BLaER1 treated with 17β-estradiol and CSF1 and Interleukin-3, amounts not matched to agents 10 nM and 100 nM (cell line): ENCODE measurements around the gene CEPT1.

Source experiments
- H3K27ac ChIP-seq, 11 experiments: shearing (Covaris generic); formaldehyde crosslinking; 2 replicates each; pipeline ENCODE4 v1.8.1; 2022
- H3K27me3 ChIP-seq, 11 experiments: shearing (Covaris generic); formaldehyde crosslinking; 2 replicates each; pipeline ENCODE4 v1.8.1; 2022
- H3K36me3 ChIP-seq, 11 experiments: shearing (Covaris generic); formaldehyde crosslinking; 2 replicates each; pipeline ENCODE4 v1.8.1; 2022
- H3K4me1 ChIP-seq, 10 experiments: shearing (Covaris generic); formaldehyde crosslinking; 2 replicates each; pipeline ENCODE4 v1.8.1; 2022
- H3K4me2 ChIP-seq, 11 experiments: shearing (Covaris generic); formaldehyde crosslinking; 2 replicates each; pipeline ENCODE4 v1.8.1; 2022
- H3K4me3 ChIP-seq, 10 experiments: shearing (Covaris generic); formaldehyde crosslinking; 2 replicates each; pipeline ENCODE4 v1.8.1; 2022
- H3K9ac ChIP-seq, 11 experiments: shearing (Covaris generic); formaldehyde crosslinking; 2 replicates each; pipeline ENCODE4 v1.8.1; 2022
- H3K9me3 ChIP-seq, 11 experiments: shearing (Covaris generic); formaldehyde crosslinking; replicated peaks in 1 of 11; 2 replicates each; pipeline ENCODE4 v1.8.1; 2022
- H4K20me1 ChIP-seq, 11 experiments: shearing (Covaris generic); formaldehyde crosslinking; 2 replicates each; pipeline ENCODE4 v1.8.1; 2022
- Cebpa-rat ChIP-seq, 11 experiments: shearing (Covaris generic); IDR thresholded peaks; 2 replicates each; pipeline ENCODE4 v1.8.1; 2022

The CEPT1 gene

DNA sequence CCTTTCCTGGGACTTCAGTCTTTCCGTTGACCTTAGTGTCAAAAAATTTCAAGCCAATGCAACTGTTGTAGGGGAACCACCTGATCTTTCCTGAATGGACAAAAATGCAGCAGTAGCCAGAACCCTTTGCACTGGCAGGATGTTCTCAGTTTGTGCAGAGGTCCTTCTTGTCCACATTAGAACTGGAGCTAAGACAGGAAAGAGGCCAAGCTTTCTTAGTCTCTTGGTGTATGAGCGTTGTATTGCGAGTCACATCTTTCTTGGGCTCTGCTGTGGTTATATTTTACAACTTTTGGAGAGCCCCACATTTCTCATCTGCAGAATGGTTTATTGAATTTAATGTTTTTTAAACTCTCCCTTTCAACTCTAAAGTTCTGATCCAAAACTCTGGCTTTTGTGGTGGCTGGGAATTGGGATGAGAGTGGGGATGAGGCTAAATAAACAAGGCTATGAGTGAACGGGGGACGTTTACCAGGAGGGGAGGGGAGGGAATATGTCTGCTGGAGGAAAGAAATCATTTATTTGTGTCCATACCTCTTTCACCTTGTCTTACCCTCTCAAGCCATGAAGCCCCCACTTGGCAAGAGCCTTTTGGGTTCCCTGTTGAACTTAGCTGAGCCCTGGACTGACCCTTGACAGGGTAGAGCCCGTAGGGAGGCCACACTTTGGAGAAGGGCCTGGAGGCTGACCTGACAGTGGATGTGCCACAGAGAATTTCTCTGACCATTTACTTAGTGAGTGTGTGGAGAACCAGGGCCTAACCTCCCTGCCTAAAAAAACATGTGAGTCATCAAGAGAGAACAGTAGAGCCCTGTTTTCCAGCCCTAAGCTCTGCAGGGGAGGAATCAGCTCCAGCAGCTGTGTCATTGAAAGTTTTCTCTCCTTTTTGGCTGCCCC, 88.1 kb downstream of the CEPT1 start:
- peak overlapping the region in 2 of 11 experiments; percentile 10 to 29; a peak in 2 of 22 replicates for H3K27ac ChIP-seq
- H3K27me3 ChIP-seq = no peaks in the 10 kb centered on the region
- H3K4me2 ChIP-seq = peak overlapping the region in 4 of 11 experiments; percentile 12 to 78 (median 72); a peak in 7 of 22 replicates
- no peaks in the 10 kb centered on the region for H4K20me1 ChIP-seq
- H3K9me3 ChIP-seq = peaks cover 0 to 3% (median 0%) of the 10 kb centered on the region in 11 experiments; a peak in 1 of 22 replicates
- H3K4me1 ChIP-seq = peaks cover 4 to 51% (median 5%) of the 10 kb centered on the region in 10 experiments
- H3K36me3 ChIP-seq = no peaks in the 10 kb centered on the region
- TF ChIP-seq Cebpa-rat (IDR thresholded peaks at IDR 0.05) = no peak
- H3K4me3 ChIP-seq = no peak overlapping the region
- no peak overlapping the region for H3K9ac ChIP-seq

DNA sequence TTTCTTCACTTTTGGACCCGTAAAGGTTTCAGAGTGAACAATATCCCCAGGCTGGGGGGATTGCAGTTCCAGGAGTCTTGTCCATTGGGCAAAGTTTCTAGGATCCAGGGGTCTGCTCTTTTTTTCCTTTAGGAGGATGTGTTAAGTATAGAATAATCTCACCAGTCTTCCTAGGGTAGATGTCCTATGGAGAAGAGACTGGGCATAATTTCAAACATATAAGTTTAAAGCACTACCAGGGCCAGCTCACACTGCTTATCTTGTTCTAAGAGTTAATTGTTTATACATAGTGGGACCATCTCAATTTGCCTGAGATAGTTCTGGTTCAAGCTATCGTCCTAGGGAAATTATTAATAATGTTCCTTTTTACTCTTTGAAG, 88.7 kb downstream of the CEPT1 start:
- Histone ChIP-seq H3K27ac (peak overlapping the region in 2 of 11 experiments; percentile 7 to 29; a peak in 1 of 22 replicates), H3K4me1 (peaks cover 0 to 45% (median 0%) of the 10 kb centered on the region in 10 experiments; a peak in 7 of 20 replicates)
- TF ChIP-seq Cebpa-rat (IDR thresholded peaks at IDR 0.05) = no peak

DNA sequence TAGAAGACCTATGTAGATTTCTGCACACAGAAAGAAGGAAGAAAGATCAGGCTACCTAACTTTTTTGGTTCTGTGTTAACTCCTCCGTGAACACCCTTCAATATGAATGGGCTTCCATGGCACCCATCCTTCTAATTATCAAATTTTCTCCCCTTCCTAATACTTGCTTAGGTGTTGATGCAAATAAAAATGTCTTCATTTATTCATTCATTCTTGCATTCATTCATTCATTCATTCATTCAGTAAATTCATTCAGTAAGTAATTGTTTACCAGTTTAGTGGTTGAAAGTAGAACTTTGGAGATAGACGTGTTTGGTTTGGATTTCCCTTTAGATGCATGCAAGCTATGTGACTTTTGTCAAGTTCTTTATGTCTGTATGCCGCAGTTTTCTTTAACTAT, 92.1 kb downstream of the CEPT1 start:
- H4K20me1 ChIP-seq = no peaks in the 10 kb centered on the region
- H3K4me1 ChIP-seq = peaks cover 0 to 21% (median 0%) of the 10 kb centered on the region in 10 experiments; a peak in 7 of 20 replicates
- no peak for TF ChIP-seq Cebpa-rat (IDR thresholded peaks at IDR 0.05)
- H3K27me3 ChIP-seq = no peaks in the 10 kb centered on the region
- peaks cover 0 to 6% (median 0%) of the 10 kb centered on the region in 11 experiments; a peak in 1 of 22 replicates for H3K9me3 ChIP-seq
- no peak overlapping the region for H3K27ac ChIP-seq
- no peak overlapping the region for H3K9ac ChIP-seq
- no peak overlapping the region for H3K4me2 ChIP-seq
- H3K36me3 ChIP-seq = no peaks in the 10 kb centered on the region
- no peak overlapping the region for H3K4me3 ChIP-seq

More for the DNA sequence above, 88.7 kb downstream of the CEPT1 start:
- Histone ChIP-seq H3K9ac (no peak overlapping the region), H3K27me3 (no peaks in the 10 kb centered on the region), H3K4me3 (no peak overlapping the region), H3K36me3 (no peaks in the 10 kb centered on the region), H3K9me3 (peaks cover 0 to 6% (median 0%) of the 10 kb centered on the region in 11 experiments; a peak in 1 of 22 replicates), H3K4me2 (peak overlapping the region in 3 of 11 experiments; percentile 72 to 78 (median 73); a peak in 6 of 22 replicates), H4K20me1 (no peaks in the 10 kb centered on the region)

- Histone ChIP-seq H4K20me1 (no peaks in the 10 kb centered on the region), H3K9me3 (peaks cover 0 to 6% (median 0%) of the 10 kb centered on the region in 11 experiments; a peak in 1 of 22 replicates), H3K4me2 (no peak overlapping the region), H3K9ac (no peak overlapping the region), H3K4me3 (no peak overlapping the region), H3K36me3 (no peaks in the 10 kb centered on the region), H3K4me1 (no peaks in the 10 kb centered on the region), H3K27me3 (no peaks in the 10 kb centered on the region), H3K27ac (no peak overlapping the region)
- no peak for TF ChIP-seq Cebpa-rat (IDR thresholded peaks at IDR 0.05)
Observed at GRCh38 chr1:111234258-111234657, 94.2 kb downstream of the CEPT1 start.
